ENCODE data around the gene DDIT3.

Gene DDIT3

DNA sequence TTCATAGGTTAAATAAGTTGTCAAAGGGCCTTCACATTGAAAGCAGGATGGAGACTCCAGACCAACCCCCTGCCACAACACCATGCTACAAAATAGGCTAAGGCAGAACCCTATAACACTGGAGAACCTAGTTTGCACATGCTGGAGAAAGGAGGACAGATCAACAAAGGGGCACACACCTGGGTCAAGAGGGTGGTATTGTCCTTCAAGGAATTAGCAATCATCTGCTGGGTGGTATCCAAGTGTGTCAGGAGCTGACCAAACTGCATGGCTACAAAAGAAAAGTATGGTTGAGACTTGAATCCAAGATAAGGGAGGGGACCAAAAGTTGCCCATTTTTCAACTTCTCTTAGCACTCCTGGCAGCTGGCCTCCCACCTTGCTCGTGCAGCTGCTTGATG, 11.5 kb upstream of the DDIT3 start:
- no peak for ATAC-seq (ENCODE audit: low read depth)
- Histone ChIP-seq H3K9me3 (ENCODE audit: severe bottlenecking) (no peaks in the 10 kb centered on the region), H3K4me3 (ENCODE audit: severe bottlenecking) (no peak overlapping the region), H3K36me3 (ENCODE audit: low read depth) (peaks cover 89% of the 10 kb centered on the region), H3K27ac (ENCODE audit: poor library complexity, severe bottlenecking) (no peak overlapping the region), H3K27me3 (ENCODE audit: insufficient read depth, poor library complexity, severe bottlenecking) (no peaks in the 10 kb centered on the region), H3K4me1 (ENCODE audit: insufficient read depth, poor library complexity, severe bottlenecking) (no peaks in the 10 kb centered on the region)
- TF ChIP-seq, protein P1, sequence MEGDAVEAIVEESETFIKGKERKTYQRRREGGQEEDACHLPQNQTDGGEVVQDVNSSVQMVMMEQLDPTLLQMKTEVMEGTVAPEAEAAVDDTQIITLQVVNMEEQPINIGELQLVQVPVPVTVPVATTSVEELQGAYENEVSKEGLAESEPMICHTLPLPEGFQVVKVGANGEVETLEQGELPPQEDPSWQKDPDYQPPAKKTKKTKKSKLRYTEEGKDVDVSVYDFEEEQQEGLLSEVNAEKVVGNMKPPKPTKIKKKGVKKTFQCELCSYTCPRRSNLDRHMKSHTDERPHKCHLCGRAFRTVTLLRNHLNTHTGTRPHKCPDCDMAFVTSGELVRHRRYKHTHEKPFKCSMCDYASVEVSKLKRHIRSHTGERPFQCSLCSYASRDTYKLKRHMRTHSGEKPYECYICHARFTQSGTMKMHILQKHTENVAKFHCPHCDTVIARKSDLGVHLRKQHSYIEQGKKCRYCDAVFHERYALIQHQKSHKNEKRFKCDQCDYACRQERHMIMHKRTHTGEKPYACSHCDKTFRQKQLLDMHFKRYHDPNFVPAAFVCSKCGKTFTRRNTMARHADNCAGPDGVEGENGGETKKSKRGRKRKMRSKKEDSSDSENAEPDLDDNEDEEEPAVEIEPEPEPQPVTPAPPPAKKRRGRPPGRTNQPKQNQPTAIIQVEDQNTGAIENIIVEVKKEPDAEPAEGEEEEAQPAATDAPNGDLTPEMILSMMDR (IDR thresholded peaks at IDR 0.05; ENCODE audit: poor library complexity, severe bottlenecking), result no peak
- no peak for DNase-seq (ENCODE audit: low spot score)

GRCh38 chr12:57530396-57531142, 10.3 kb upstream of the DDIT3 start:
- ATAC-seq (ENCODE audit: low read depth) (no peak), DNase-seq (ENCODE audit: low spot score) (no peak)
- TF ChIP-seq, protein P1 (IDR thresholded peaks at IDR 0.05; ENCODE audit: poor library complexity, severe bottlenecking), result no peak
- H3K27ac ChIP-seq (ENCODE audit: poor library complexity, severe bottlenecking), result no peak overlapping the region
- H3K27me3 ChIP-seq (ENCODE audit: insufficient read depth, poor library complexity, severe bottlenecking), result no peaks in the 10 kb centered on the region
- H3K4me1 ChIP-seq (ENCODE audit: insufficient read depth, poor library complexity, severe bottlenecking), result no peaks in the 10 kb centered on the region
- H3K36me3 ChIP-seq (ENCODE audit: low read depth), result peaks cover 91% of the 10 kb centered on the region
- no peak overlapping the region for H3K4me3 ChIP-seq (ENCODE audit: severe bottlenecking)
- H3K9me3 ChIP-seq (ENCODE audit: severe bottlenecking), result no peaks in the 10 kb centered on the region

GRCh38 chr12:57529831-57530230, 9.5 kb upstream of the DDIT3 start:
- TF ChIP-seq, protein P1 (IDR thresholded peaks at IDR 0.05; ENCODE audit: poor library complexity, severe bottlenecking), result no peak
- no peak for ATAC-seq (ENCODE audit: low read depth)
- Histone ChIP-seq H3K4me3 (ENCODE audit: severe bottlenecking) (no peak overlapping the region), H3K27ac (ENCODE audit: poor library complexity, severe bottlenecking) (no peak overlapping the region), H3K27me3 (ENCODE audit: insufficient read depth, poor library complexity, severe bottlenecking) (no peaks in the 10 kb centered on the region), H3K4me1 (ENCODE audit: insufficient read depth, poor library complexity, severe bottlenecking) (no peaks in the 10 kb centered on the region), H3K9me3 (ENCODE audit: severe bottlenecking) (no peaks in the 10 kb centered on the region), H3K36me3 (ENCODE audit: low read depth) (peaks cover 89% of the 10 kb centered on the region)
- DNase-seq (ENCODE audit: low spot score), result no peak

GRCh38 chr12:57528831-57529555, 8.7 kb upstream of the DDIT3 start:
- ATAC-seq (ENCODE audit: low read depth) (no peak), DNase-seq (ENCODE audit: low spot score) (no peak)
- H3K36me3 ChIP-seq (ENCODE audit: low read depth), result peaks cover 89% of the 10 kb centered on the region
- TF ChIP-seq, protein P1 (IDR thresholded peaks at IDR 0.05; ENCODE audit: poor library complexity, severe bottlenecking), result no peak
- H3K9me3 ChIP-seq (ENCODE audit: severe bottlenecking), result no peaks in the 10 kb centered on the region
- no peaks in the 10 kb centered on the region for H3K27me3 ChIP-seq (ENCODE audit: insufficient read depth, poor library complexity, severe bottlenecking)
- H3K27ac ChIP-seq (ENCODE audit: poor library complexity, severe bottlenecking), result no peak overlapping the region
- H3K4me3 ChIP-seq (ENCODE audit: severe bottlenecking), result no peak overlapping the region
- peaks cover under 1% of the 10 kb centered on the region for H3K4me1 ChIP-seq (ENCODE audit: insufficient read depth, poor library complexity, severe bottlenecking)

DNA sequence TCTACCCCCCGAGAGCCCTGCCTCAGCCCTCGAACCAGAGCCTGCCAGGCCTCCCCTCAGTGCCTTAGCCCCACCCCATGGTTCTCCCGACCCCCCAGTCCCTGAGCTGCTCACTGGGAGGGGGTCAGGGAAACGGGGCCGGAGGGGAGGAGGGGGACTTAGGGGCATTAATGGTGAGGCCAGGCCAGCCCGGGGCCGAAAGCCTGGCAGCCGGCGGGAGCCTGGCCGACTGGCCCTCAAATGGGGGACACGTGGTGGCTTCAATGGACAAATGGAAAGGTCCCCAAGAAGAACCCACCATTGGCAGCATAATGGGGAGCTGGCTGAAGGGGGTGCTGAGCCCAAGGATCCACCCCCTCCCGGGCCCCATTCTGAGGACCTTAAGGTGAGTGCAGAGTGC, 7.9 kb upstream of the DDIT3 start:
- DNase-seq (ENCODE audit: low spot score) (no peak), ATAC-seq (ENCODE audit: low read depth) (no peak)
- no peak overlapping the region for H3K4me3 ChIP-seq (ENCODE audit: severe bottlenecking)
- H3K36me3 ChIP-seq (ENCODE audit: low read depth), result peaks cover 85% of the 10 kb centered on the region
- H3K27me3 ChIP-seq (ENCODE audit: insufficient read depth, poor library complexity, severe bottlenecking), result no peaks in the 10 kb centered on the region
- H3K9me3 ChIP-seq (ENCODE audit: severe bottlenecking), result no peaks in the 10 kb centered on the region
- TF ChIP-seq, protein P1 (IDR thresholded peaks at IDR 0.05; ENCODE audit: poor library complexity, severe bottlenecking), result no peak
- H3K27ac ChIP-seq (ENCODE audit: poor library complexity, severe bottlenecking), result no peak overlapping the region
- peaks cover 4% of the 10 kb centered on the region for H3K4me1 ChIP-seq (ENCODE audit: insufficient read depth, poor library complexity, severe bottlenecking)
